ENCODE results near the gene RASSF1. TPM values are rescaled to one million over a fixed set of nuclear protein-coding genes. Genes with fewer than 3 reads are reported as not detected.

Gene RASSF1
- total and polyA plus RNA-seq, 2 of the 8 experiments (the other 6 are each of a cell fraction or from before 2014, with no cell fraction given), result 10.3 to 15.7 TPM

DNA sequence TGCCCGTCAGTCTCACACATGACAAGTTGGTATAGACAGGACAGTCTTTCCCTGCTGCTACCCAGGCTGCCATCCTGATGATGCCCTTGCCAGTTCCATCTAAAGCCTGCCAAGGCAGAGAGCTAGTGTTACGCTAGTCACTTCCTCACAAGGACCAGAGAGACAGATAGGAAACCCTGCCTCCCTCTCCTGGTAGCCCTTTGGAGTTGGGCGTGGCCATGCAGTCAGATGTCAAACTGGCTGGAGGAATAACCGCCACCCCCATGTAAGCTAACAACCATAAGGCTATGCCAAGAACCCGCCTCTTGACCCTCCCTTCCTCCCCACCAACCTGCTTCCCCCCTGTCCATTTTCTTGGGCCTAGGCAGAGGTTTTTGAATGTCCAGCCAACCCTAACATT lies 15.9 kb upstream of the RASSF1 start (continued):
- TF ChIP-seq, protein P1, sequence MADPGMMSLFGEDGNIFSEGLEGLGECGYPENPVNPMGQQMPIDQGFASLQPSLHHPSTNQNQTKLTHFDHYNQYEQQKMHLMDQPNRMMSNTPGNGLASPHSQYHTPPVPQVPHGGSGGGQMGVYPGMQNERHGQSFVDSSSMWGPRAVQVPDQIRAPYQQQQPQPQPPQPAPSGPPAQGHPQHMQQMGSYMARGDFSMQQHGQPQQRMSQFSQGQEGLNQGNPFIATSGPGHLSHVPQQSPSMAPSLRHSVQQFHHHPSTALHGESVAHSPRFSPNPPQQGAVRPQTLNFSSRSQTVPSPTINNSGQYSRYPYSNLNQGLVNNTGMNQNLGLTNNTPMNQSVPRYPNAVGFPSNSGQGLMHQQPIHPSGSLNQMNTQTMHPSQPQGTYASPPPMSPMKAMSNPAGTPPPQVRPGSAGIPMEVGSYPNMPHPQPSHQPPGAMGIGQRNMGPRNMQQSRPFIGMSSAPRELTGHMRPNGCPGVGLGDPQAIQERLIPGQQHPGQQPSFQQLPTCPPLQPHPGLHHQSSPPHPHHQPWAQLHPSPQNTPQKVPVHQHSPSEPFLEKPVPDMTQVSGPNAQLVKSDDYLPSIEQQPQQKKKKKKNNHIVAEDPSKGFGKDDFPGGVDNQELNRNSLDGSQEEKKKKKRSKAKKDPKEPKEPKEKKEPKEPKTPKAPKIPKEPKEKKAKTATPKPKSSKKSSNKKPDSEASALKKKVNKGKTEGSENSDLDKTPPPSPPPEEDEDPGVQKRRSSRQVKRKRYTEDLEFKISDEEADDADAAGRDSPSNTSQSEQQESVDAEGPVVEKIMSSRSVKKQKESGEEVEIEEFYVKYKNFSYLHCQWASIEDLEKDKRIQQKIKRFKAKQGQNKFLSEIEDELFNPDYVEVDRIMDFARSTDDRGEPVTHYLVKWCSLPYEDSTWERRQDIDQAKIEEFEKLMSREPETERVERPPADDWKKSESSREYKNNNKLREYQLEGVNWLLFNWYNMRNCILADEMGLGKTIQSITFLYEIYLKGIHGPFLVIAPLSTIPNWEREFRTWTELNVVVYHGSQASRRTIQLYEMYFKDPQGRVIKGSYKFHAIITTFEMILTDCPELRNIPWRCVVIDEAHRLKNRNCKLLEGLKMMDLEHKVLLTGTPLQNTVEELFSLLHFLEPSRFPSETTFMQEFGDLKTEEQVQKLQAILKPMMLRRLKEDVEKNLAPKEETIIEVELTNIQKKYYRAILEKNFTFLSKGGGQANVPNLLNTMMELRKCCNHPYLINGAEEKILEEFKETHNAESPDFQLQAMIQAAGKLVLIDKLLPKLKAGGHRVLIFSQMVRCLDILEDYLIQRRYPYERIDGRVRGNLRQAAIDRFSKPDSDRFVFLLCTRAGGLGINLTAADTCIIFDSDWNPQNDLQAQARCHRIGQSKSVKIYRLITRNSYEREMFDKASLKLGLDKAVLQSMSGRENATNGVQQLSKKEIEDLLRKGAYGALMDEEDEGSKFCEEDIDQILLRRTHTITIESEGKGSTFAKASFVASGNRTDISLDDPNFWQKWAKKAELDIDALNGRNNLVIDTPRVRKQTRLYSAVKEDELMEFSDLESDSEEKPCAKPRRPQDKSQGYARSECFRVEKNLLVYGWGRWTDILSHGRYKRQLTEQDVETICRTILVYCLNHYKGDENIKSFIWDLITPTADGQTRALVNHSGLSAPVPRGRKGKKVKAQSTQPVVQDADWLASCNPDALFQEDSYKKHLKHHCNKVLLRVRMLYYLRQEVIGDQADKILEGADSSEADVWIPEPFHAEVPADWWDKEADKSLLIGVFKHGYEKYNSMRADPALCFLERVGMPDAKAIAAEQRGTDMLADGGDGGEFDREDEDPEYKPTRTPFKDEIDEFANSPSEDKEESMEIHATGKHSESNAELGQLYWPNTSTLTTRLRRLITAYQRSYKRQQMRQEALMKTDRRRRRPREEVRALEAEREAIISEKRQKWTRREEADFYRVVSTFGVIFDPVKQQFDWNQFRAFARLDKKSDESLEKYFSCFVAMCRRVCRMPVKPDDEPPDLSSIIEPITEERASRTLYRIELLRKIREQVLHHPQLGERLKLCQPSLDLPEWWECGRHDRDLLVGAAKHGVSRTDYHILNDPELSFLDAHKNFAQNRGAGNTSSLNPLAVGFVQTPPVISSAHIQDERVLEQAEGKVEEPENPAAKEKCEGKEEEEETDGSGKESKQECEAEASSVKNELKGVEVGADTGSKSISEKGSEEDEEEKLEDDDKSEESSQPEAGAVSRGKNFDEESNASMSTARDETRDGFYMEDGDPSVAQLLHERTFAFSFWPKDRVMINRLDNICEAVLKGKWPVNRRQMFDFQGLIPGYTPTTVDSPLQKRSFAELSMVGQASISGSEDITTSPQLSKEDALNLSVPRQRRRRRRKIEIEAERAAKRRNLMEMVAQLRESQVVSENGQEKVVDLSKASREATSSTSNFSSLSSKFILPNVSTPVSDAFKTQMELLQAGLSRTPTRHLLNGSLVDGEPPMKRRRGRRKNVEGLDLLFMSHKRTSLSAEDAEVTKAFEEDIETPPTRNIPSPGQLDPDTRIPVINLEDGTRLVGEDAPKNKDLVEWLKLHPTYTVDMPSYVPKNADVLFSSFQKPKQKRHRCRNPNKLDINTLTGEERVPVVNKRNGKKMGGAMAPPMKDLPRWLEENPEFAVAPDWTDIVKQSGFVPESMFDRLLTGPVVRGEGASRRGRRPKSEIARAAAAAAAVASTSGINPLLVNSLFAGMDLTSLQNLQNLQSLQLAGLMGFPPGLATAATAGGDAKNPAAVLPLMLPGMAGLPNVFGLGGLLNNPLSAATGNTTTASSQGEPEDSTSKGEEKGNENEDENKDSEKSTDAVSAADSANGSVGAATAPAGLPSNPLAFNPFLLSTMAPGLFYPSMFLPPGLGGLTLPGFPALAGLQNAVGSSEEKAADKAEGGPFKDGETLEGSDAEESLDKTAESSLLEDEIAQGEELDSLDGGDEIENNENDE (IDR thresholded peaks at IDR 0.05; ENCODE audit: insufficient replicate concordance, low read length), result no peak
- TF ChIP-seq HDAC6 (IDR thresholded peaks at IDR 0.05; ENCODE audit: low read depth, low read length) (no peak), CHD2 (IDR thresholded peaks at IDR 0.05; ENCODE audit: low read length) (no peak), POLR2A (IDR thresholded peaks at IDR 0.05; ENCODE audit: control extremely low read depth in 1 of 2, low read depth in 2 of 2, low read length in 2 of 2) (no peak), SIRT6 (IDR thresholded peaks at IDR 0.05; ENCODE audit: low read length) (no peak), TCF12 (IDR thresholded peaks at IDR 0.05; ENCODE audit: low read depth, low read length) (no peak)
- TF ChIP-seq, protein P2, sequence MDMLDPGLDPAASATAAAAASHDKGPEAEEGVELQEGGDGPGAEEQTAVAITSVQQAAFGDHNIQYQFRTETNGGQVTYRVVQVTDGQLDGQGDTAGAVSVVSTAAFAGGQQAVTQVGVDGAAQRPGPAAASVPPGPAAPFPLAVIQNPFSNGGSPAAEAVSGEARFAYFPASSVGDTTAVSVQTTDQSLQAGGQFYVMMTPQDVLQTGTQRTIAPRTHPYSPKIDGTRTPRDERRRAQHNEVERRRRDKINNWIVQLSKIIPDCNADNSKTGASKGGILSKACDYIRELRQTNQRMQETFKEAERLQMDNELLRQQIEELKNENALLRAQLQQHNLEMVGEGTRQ (IDR thresholded peaks at IDR 0.05; ENCODE audit: low read length), result no peak
- TF ChIP-seq, protein P3, sequence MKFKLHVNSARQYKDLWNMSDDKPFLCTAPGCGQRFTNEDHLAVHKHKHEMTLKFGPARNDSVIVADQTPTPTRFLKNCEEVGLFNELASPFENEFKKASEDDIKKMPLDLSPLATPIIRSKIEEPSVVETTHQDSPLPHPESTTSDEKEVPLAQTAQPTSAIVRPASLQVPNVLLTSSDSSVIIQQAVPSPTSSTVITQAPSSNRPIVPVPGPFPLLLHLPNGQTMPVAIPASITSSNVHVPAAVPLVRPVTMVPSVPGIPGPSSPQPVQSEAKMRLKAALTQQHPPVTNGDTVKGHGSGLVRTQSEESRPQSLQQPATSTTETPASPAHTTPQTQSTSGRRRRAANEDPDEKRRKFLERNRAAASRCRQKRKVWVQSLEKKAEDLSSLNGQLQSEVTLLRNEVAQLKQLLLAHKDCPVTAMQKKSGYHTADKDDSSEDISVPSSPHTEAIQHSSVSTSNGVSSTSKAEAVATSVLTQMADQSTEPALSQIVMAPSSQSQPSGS (IDR thresholded peaks at IDR 0.05; ENCODE audit: low read length), result no peak
- TF ChIP-seq, protein P4, sequence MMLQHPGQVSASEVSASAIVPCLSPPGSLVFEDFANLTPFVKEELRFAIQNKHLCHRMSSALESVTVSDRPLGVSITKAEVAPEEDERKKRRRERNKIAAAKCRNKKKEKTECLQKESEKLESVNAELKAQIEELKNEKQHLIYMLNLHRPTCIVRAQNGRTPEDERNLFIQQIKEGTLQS (IDR thresholded peaks at IDR 0.05; ENCODE audit: insufficient read depth, low read depth, low read length), result no peak

All from H1 (cell line).